Measurements from ENCODE around the gene GSK3A.

DNA sequence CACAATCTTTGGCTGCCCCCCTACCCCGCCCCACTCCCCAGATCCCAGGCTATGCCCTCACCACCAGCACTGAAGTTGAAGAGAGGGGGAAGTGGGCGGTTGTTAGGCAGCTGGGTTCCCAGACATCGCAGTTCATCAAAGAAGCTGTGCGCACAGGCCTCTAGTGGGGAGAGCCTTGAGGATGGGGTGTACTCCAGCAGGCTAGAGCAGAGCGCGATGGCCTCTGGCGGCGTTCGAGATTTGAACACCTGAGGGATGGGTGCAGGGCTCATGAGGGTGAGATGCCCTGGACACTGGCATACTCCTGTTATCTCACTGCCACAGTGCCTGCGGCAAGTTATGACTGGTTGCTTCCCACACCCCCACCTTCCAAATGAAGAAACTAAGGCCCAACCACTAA lies 10.0 kb downstream of the GSK3A start:
- no peak for TF ChIP-seq EZH2 (IDR thresholded peaks at IDR 0.05; ENCODE audit: borderline replicate concordance, insufficient read depth, low read depth, low read length, poor library complexity, severe bottlenecking)
- TF ChIP-seq, protein P1, sequence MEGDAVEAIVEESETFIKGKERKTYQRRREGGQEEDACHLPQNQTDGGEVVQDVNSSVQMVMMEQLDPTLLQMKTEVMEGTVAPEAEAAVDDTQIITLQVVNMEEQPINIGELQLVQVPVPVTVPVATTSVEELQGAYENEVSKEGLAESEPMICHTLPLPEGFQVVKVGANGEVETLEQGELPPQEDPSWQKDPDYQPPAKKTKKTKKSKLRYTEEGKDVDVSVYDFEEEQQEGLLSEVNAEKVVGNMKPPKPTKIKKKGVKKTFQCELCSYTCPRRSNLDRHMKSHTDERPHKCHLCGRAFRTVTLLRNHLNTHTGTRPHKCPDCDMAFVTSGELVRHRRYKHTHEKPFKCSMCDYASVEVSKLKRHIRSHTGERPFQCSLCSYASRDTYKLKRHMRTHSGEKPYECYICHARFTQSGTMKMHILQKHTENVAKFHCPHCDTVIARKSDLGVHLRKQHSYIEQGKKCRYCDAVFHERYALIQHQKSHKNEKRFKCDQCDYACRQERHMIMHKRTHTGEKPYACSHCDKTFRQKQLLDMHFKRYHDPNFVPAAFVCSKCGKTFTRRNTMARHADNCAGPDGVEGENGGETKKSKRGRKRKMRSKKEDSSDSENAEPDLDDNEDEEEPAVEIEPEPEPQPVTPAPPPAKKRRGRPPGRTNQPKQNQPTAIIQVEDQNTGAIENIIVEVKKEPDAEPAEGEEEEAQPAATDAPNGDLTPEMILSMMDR (IDR thresholded peaks at IDR 0.05), result no peak
